HepG2 (cell line): ENCODE results near the gene APOL4. TPM values are rescaled to one million over a fixed set of nuclear protein-coding genes. Genes with fewer than 3 reads are reported as not detected.

Source experiments
- PCBP1 ChIP-seq: fragments of 200-400 bp; formaldehyde crosslinking; IDR thresholded peaks from 2 replicates; pipeline ENCODE4 v1.6.1; 2017; ENCODE audit warnings: mild to moderate bottlenecking, low read depth, low read length, borderline replicate concordance
- SAFB2 ChIP-seq: sonication (generic); formaldehyde crosslinking; IDR thresholded peaks from 2 replicates; pipeline ENCODE4 v1.5.1; 2020; ENCODE audit warnings: missing genetic modification reagents, low read depth, mild to moderate bottlenecking, borderline replicate concordance
- TBX3 ChIP-seq: fragments of 450-650 bp; IDR thresholded peaks from 2 replicates; pipeline ENCODE4 v1.6.1; 2017; ENCODE audit warnings: antibody characterized with exemption, mild to moderate bottlenecking, inconsistent platforms, borderline replicate concordance
- TEAD3 ChIP-seq: optimal IDR thresholded peaks from 2 replicates; pipeline ENCODE3; 2016; ENCODE audit warnings: borderline replicate concordance
- polyA plus RNA-seq, 8 experiments: library from polyadenylated mRNA; depleted of rRNA in 3 of 8; stranded (reverse) in 7 of 8; unstranded in 1 of 8; fragments of >200 nt; fragmentation: Illumina TruSeq in 4 of 8; extraction: Trizol in 4 of 8; gene quantifications; 2 replicates each; pipeline versions ENCODE4 v1.2.1 to v1.2.3, GENCODE V29; 2011 to 2016; ENCODE audit warnings: low read depth in 4 of 8, missing spikeins in 1 of 8, mixed read lengths in 1 of 8; ENCODE audit not compliant: insufficient read depth in 1 of 8
- total RNA-seq, 5 experiments: library from RNA; depleted of rRNA; stranded (reverse); fragments of >200 nt; fragmentation: Illumina TruSeq; extraction: Trizol; gene quantifications; 2 replicates each; pipeline ENCODE4 v1.2.3, GENCODE V29; 2016; ENCODE audit warnings: low read depth in 1 of 5
- TF ChIP-seq, protein P1 (sequence below): sonication (generic); formaldehyde crosslinking; IDR thresholded peaks from 2 replicates; pipeline ENCODE4 v1.5.1; 2020; ENCODE audit warnings: mild to moderate bottlenecking, missing genetic modification reagents, moderate library complexity
- TF ChIP-seq, protein P2 (sequence below): sonication (generic); formaldehyde crosslinking; IDR thresholded peaks from 2 replicates; pipeline ENCODE4 v1.8.1; 2023; ENCODE audit warnings: mild to moderate bottlenecking, missing genetic modification reagents, borderline replicate concordance
- TF ChIP-seq, protein P3 (sequence below): sonication (generic); formaldehyde crosslinking; IDR thresholded peaks from 2 replicates; pipeline ENCODE4 v1.8.0; 2022; ENCODE audit warnings: missing genetic modification reagents, mild to moderate bottlenecking, inconsistent platforms, borderline replicate concordance
- TF ChIP-seq, protein P4 (sequence below): sonication (generic); formaldehyde crosslinking; IDR thresholded peaks from 2 replicates; pipeline ENCODE4 v1.5.0; 2020; ENCODE audit warnings: mild to moderate bottlenecking, missing genetic modification reagents, moderate library complexity

Gene APOL4
- total and polyA plus RNA-seq, 2 of the 13 experiments (the other 11 are each of a cell fraction or from before 2014, with no cell fraction given), result 0.77 to 2.8 TPM

DNA sequence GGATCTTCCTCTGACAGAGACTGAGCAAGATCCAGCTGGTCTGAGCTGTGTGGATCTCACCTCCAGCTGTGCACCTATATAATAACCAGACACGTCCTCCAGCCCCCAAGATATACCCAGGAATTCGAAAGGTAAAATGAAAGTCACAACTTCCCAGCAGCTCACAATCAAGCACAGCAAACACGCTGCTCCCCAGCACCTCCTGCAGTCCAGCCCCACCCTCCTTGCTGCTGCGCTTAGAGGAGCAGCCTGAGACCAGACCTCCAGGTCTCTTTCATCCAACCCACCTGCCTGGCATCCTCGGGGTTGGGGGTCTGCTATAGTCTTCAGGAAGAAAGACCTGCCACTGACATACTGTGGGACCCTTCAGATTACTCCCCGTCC lies 3.0 kb upstream of the APOL4 start (continued):
- TF ChIP-seq, protein P1, sequence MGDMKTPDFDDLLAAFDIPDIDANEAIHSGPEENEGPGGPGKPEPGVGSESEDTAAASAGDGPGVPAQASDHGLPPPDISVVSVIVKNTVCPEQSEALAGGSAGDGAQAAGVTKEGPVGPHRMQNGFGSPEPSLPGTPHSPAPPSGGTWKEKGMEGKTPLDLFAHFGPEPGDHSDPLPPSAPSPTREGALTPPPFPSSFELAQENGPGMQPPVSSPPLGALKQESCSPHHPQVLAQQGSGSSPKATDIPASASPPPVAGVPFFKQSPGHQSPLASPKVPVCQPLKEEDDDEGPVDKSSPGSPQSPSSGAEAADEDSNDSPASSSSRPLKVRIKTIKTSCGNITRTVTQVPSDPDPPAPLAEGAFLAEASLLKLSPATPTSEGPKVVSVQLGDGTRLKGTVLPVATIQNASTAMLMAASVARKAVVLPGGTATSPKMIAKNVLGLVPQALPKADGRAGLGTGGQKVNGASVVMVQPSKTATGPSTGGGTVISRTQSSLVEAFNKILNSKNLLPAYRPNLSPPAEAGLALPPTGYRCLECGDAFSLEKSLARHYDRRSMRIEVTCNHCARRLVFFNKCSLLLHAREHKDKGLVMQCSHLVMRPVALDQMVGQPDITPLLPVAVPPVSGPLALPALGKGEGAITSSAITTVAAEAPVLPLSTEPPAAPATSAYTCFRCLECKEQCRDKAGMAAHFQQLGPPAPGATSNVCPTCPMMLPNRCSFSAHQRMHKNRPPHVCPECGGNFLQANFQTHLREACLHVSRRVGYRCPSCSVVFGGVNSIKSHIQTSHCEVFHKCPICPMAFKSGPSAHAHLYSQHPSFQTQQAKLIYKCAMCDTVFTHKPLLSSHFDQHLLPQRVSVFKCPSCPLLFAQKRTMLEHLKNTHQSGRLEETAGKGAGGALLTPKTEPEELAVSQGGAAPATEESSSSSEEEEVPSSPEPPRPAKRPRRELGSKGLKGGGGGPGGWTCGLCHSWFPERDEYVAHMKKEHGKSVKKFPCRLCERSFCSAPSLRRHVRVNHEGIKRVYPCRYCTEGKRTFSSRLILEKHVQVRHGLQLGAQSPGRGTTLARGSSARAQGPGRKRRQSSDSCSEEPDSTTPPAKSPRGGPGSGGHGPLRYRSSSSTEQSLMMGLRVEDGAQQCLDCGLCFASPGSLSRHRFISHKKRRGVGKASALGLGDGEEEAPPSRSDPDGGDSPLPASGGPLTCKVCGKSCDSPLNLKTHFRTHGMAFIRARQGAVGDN, result 0 out of 2 replicates have a peak, but pooled peaks have one; percentile 10
- TF ChIP-seq, protein P2, sequence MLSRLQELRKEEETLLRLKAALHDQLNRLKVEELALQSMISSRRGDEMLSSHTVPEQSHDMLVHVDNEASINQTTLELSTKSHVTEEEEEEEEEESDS (CRISPR knock-in tag), result no peak
- TF ChIP-seq, protein P3, sequence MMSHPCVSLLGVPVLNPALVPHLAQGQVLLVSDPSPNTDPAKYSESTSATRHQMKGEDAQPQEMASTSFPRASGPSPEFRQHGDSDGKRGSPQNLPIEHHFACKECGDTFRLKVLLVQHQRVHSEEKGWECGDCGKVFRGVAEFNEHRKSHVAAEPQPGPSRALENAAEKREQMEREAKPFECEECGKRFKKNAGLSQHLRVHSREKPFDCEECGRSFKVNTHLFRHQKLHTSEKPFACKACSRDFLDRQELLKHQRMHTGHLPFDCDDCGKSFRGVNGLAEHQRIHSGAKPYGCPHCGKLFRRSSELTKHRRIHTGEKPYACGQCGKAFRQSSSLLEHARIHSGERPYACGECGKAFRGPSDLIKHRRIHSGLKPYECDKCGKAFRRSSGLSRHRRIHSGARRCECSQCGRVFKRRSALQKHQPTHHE (CRISPR knock-in tag), result no peak
- peak; percentile 14 for TF ChIP-seq TEAD3 (CRISPR knock-in tag)
- TF ChIP-seq, protein P4, sequence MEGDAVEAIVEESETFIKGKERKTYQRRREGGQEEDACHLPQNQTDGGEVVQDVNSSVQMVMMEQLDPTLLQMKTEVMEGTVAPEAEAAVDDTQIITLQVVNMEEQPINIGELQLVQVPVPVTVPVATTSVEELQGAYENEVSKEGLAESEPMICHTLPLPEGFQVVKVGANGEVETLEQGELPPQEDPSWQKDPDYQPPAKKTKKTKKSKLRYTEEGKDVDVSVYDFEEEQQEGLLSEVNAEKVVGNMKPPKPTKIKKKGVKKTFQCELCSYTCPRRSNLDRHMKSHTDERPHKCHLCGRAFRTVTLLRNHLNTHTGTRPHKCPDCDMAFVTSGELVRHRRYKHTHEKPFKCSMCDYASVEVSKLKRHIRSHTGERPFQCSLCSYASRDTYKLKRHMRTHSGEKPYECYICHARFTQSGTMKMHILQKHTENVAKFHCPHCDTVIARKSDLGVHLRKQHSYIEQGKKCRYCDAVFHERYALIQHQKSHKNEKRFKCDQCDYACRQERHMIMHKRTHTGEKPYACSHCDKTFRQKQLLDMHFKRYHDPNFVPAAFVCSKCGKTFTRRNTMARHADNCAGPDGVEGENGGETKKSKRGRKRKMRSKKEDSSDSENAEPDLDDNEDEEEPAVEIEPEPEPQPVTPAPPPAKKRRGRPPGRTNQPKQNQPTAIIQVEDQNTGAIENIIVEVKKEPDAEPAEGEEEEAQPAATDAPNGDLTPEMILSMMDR (CRISPR knock-in tag), result peak; percentile 36; the same call in 1 of the 2 replicates
- no peak for TF ChIP-seq PCBP1
- TF ChIP-seq TBX3, result no peak
- no peak for TF ChIP-seq SAFB2
